ENCODE measurements around the gene NAV2.

NAV2 gene

GRCh38 chr11:19711911-19712280 is 741 bp upstream of the NAV2 start:
- no peaks in the 10 kb centered on the region for H3K36me3 ChIP-seq (replicated peaks)
- no peak for DNase-seq
- no peaks in the 10 kb centered on the region for H3K27me3 ChIP-seq (replicated peaks)
- TF ChIP-seq CTCF (IDR thresholded peaks at IDR 0.05; ENCODE audit: low read depth, low read length, missing control alignments), result no peak
- H3K4me3 ChIP-seq (ENCODE audit: low read depth, low read length), result peak overlapping the region; percentile 61
- peak overlapping the region; percentile 80 for H3K27ac ChIP-seq
- in situ Hi-C loops (cut with HindIII; ENCODE audit: low pct_ligation_motif_present, low sequenced_read_pairs), result no loop called here

GRCh38 chr11:19713196-19714021 is 772 bp downstream of the NAV2 start:
- in situ Hi-C loops (cut with HindIII; ENCODE audit: low pct_ligation_motif_present, low sequenced_read_pairs), result no loop called here

GRCh38 chr11:19714022-19714386 is 1.4 kb downstream of the NAV2 start:
- peak; percentile 7 for DNase-seq
- Histone ChIP-seq H3K36me3 (replicated peaks) (no peaks in the 10 kb centered on the region), H3K4me3 (ENCODE audit: low read depth, low read length) (peak overlapping the region; percentile 80), H3K27ac (peak overlapping the region; percentile 91), H3K27me3 (replicated peaks) (no peaks in the 10 kb centered on the region)
- TF ChIP-seq CTCF (IDR thresholded peaks at IDR 0.05; ENCODE audit: low read depth, low read length, missing control alignments), result no peak
- in situ Hi-C loops (cut with HindIII; ENCODE audit: low pct_ligation_motif_present, low sequenced_read_pairs), result no loop called here

More at GRCh38 chr11:19713196-19714021, 772 bp downstream of the NAV2 start:
- peak overlapping the region; percentile 80 for H3K4me3 ChIP-seq (ENCODE audit: low read depth, low read length)
- no peaks in the 10 kb centered on the region for H3K36me3 ChIP-seq (replicated peaks)
- H3K27ac ChIP-seq, result peak overlapping the region; percentile 91
- H3K27me3 ChIP-seq (replicated peaks), result no peaks in the 10 kb centered on the region
- DNase-seq, result peak; percentile 4
- TF ChIP-seq CTCF (IDR thresholded peaks at IDR 0.05; ENCODE audit: low read depth, low read length, missing control alignments), result no peak

GRCh38 chr11:19714387-19715363 is 2.0 kb downstream of the NAV2 start:
- no peak for TF ChIP-seq CTCF (IDR thresholded peaks at IDR 0.05; ENCODE audit: low read depth, low read length, missing control alignments)
- H3K27ac ChIP-seq, result peak overlapping the region; percentile 91
- in situ Hi-C loops (cut with HindIII; ENCODE audit: low pct_ligation_motif_present, low sequenced_read_pairs), result no loop called here
- H3K4me3 ChIP-seq (ENCODE audit: low read depth, low read length), result peak overlapping the region; percentile 80
- DNase-seq, result peak; percentile 51
- H3K36me3 ChIP-seq (replicated peaks), result no peaks in the 10 kb centered on the region
- no peaks in the 10 kb centered on the region for H3K27me3 ChIP-seq (replicated peaks)

GRCh38 chr11:19715373-19715772 is 2.7 kb downstream of the NAV2 start:
- in situ Hi-C loops (cut with HindIII; ENCODE audit: low pct_ligation_motif_present, low sequenced_read_pairs), result no loop called here
- DNase-seq, result peak; percentile 91
- TF ChIP-seq CTCF (IDR thresholded peaks at IDR 0.05; ENCODE audit: low read depth, low read length, missing control alignments), result no peak
- Histone ChIP-seq H3K4me3 (ENCODE audit: low read depth, low read length) (peak overlapping the region; percentile 80), H3K27ac (peak overlapping the region; percentile 91), H3K27me3 (replicated peaks) (no peaks in the 10 kb centered on the region), H3K36me3 (replicated peaks) (no peaks in the 10 kb centered on the region)
